GM18517 (cell line): Measurements from ENCODE around the gene STK39.

Experiments
- ATAC-seq: cut with Tn5 transposase; IDR thresholded peaks from one replicate; pipeline ENCODE4 v1.9.1; 2021; ENCODE audit warnings: mild to moderate bottlenecking, moderate library complexity; ENCODE audit not compliant: unreplicated experiment

Gene STK39

GRCh38 chr2:168058675-168059074 is 188.7 kb downstream of the STK39 start:
- ATAC-seq: no peak

- no peak for ATAC-seq
These were observed 191.1 kb downstream of the STK39 start for GRCh38 chr2:168056242-168056787.

GRCh38 chr2:168054657-168055056 is 192.7 kb downstream of the STK39 start:
- no peak for ATAC-seq

- no peak for ATAC-seq
These were observed 193.7 kb downstream of the STK39 start for GRCh38 chr2:168053676-168054075.

GRCh38 chr2:168052773-168053172 is 194.6 kb downstream of the STK39 start:
- ATAC-seq: no peak

- ATAC-seq: no peak
These were observed 197.0 kb downstream of the STK39 start for GRCh38 chr2:168050377-168050776.

- no peak for ATAC-seq
These were observed 197.8 kb downstream of the STK39 start for GRCh38 chr2:168049609-168050008.

GRCh38 chr2:168047091-168047690 is 200.2 kb downstream of the STK39 start:
- ATAC-seq: no peak

GRCh38 chr2:168044579-168044978 is 202.8 kb downstream of the STK39 start:
- ATAC-seq: no peak

GRCh38 chr2:168044176-168044575 is 203.2 kb downstream of the STK39 start:
- ATAC-seq: no peak

GRCh38 chr2:168042127-168042824 is 205.1 kb downstream of the STK39 start:
- ATAC-seq: peak; percentile 98

GRCh38 chr2:168039881-168040280 is 207.5 kb downstream of the STK39 start:
- no peak for ATAC-seq

- no peak for ATAC-seq
These were observed 209.6 kb downstream of the STK39 start for GRCh38 chr2:168037778-168038177.

- ATAC-seq: peak; percentile 74
These were observed 211.9 kb downstream of the STK39 start for GRCh38 chr2:168035458-168035857.

GRCh38 chr2:168034616-168035015 is 212.8 kb downstream of the STK39 start:
- no peak for ATAC-seq

- ATAC-seq: no peak
These were observed 213.4 kb downstream of the STK39 start for GRCh38 chr2:168033966-168034365.

GRCh38 chr2:168032091-168032490 is 215.3 kb downstream of the STK39 start:
- ATAC-seq: no peak

GRCh38 chr2:168030862-168031624 is 216.4 kb downstream of the STK39 start:
- peak; percentile 93 for ATAC-seq

GRCh38 chr2:168029071-168029470 is 218.3 kb downstream of the STK39 start:
- no peak for ATAC-seq

GRCh38 chr2:168028362-168028761 is 219.0 kb downstream of the STK39 start:
- ATAC-seq: no peak

- ATAC-seq: no peak
These were observed 221.8 kb downstream of the STK39 start for GRCh38 chr2:168025487-168026202.
